Suprapubic skin (tissue), 4 donors: Measurements from ENCODE around the gene XAB2. TPM values are rescaled to one million over a fixed set of nuclear protein-coding genes. Genes with fewer than 3 reads are reported as not detected.

Source experiments
- DNase-seq, 2 donors: peaks; one replicate each; pipeline ENCODE4 v3.0.0-alpha.2; 2019; ENCODE audit warnings: low spot score in 2 of 2
- H3K27ac ChIP-seq: fragments of 200-600 bp; sonication (generic); one replicate; pipeline ENCODE4 v1.5.1; 2019
- H3K27me3 ChIP-seq: fragments of 200-600 bp; sonication (generic); one replicate; pipeline ENCODE4 v1.5.1; 2019
- H3K36me3 ChIP-seq: fragments of 200-600 bp; sonication (generic); one replicate; pipeline ENCODE4 v1.5.1; 2019
- H3K4me1 ChIP-seq: fragments of 200-600 bp; sonication (generic); one replicate; pipeline ENCODE4 v1.5.1; 2019
- H3K4me3 ChIP-seq: fragments of 200-600 bp; sonication (generic); one replicate; pipeline ENCODE4 v1.5.1; 2019; ENCODE audit warnings: mild to moderate bottlenecking
- H3K9me3 ChIP-seq: fragments of 200-600 bp; sonication (generic); one replicate; pipeline ENCODE4 v1.5.1; 2019
- CTCF ChIP-seq, 2 donors: fragments of 200-600 bp in 1 of 2; fragments of 450-650 bp in 1 of 2; sonication (generic) in 1 of 2; IDR thresholded peaks; one replicate each; pipeline ENCODE4 v1.5.1; 2016 to 2019; ENCODE audit warnings: antibody characterized with exemption in 2 of 2, mild to moderate bottlenecking in 1 of 2, moderate library complexity in 1 of 2
- EP300 ChIP-seq: sonication (generic); formaldehyde crosslinking; IDR thresholded peaks from one replicate; pipeline ENCODE4 v1.6.1; 2017; ENCODE audit warnings: antibody characterized with exemption
- POLR2A ChIP-seq, 2 donors: fragments of 450-650 bp; IDR thresholded peaks; one replicate each; pipeline ENCODE4 v1.6.1; 2017; ENCODE audit warnings: antibody characterized with exemption in 2 of 2, mild to moderate bottlenecking in 2 of 2, moderate library complexity in 2 of 2
- POLR2AphosphoS5 ChIP-seq, 3 donors: sonication (generic); formaldehyde crosslinking; IDR thresholded peaks; one replicate each; pipeline ENCODE4 v1.6.1; 2017; ENCODE audit warnings: antibody characterized with exemption in 3 of 3
- WGBS: methylation state at CpG from one replicate; pipeline ENCODE4 v1.1.5; 2018; 5-methylcytosine and 5-hydroxymethylcytosine counted together
- total RNA-seq, 4 donors: library from RNA; depleted of rRNA; stranded (reverse); fragments of >200 nt; gene quantifications; one replicate each; pipeline ENCODE4 v1.1.0, GENCODE V29; 2016

The XAB2 gene
- total RNA-seq, 4 donors from 2014 or later, result 45.1 to 68.2 (median 55.5) TPM

GRCh38 chr19:7665076-7665475, 35.7 kb upstream of the XAB2 start:
- WGBS, result 22% methylated on average over 4 of the region's 4 CpGs
- no peak for DNase-seq
- H3K27me3 ChIP-seq, result peaks cover 36% of the 10 kb centered on the region

GRCh38 chr19:7663706-7664105, 34.4 kb upstream of the XAB2 start:
- WGBS, result 52% methylated on average over 7 of the region's 7 CpGs
- H3K36me3 ChIP-seq, result no peaks in the 10 kb centered on the region
- no peaks in the 10 kb centered on the region for H3K9me3 ChIP-seq
- no peaks in the 10 kb centered on the region for H3K4me1 ChIP-seq
- no peak overlapping the region for H3K27ac ChIP-seq
- TF ChIP-seq CTCF (IDR thresholded peaks at IDR 0.05), result no peak
- TF ChIP-seq EP300, result no peak
- no peak for TF ChIP-seq POLR2A (IDR thresholded peaks at IDR 0.05)
- no peak for TF ChIP-seq POLR2AphosphoS5 (IDR thresholded peaks at IDR 0.05)
- peaks cover 22% of the 10 kb centered on the region for H3K27me3 ChIP-seq
- no peak for DNase-seq
- H3K4me3 ChIP-seq, result no peak overlapping the region

More at GRCh38 chr19:7665076-7665475, 35.7 kb upstream of the XAB2 start:
- Histone ChIP-seq H3K36me3 (no peaks in the 10 kb centered on the region), H3K4me1 (peaks cover 4% of the 10 kb centered on the region), H3K27ac (no peak overlapping the region), H3K4me3 (no peak overlapping the region), H3K9me3 (no peaks in the 10 kb centered on the region)
- TF ChIP-seq EP300 (no peak), POLR2A (IDR thresholded peaks at IDR 0.05) (no peak), CTCF (IDR thresholded peaks at IDR 0.05) (no peak), POLR2AphosphoS5 (IDR thresholded peaks at IDR 0.05) (no peak)

- TF ChIP-seq CTCF (IDR thresholded peaks at IDR 0.05) (no peak), EP300 (no peak), POLR2A (IDR thresholded peaks at IDR 0.05) (no peak), POLR2AphosphoS5 (IDR thresholded peaks at IDR 0.05) (no peak)
Observed at GRCh38 chr19:7662657-7663056, 33.3 kb upstream of the XAB2 start.

GRCh38 chr19:7661744-7662538, 32.6 kb upstream of the XAB2 start:
- Histone ChIP-seq H3K9me3 (no peaks in the 10 kb centered on the region), H3K27ac (no peak overlapping the region), H3K36me3 (no peaks in the 10 kb centered on the region), H3K4me3 (no peak overlapping the region), H3K4me1 (no peaks in the 10 kb centered on the region), H3K27me3 (peaks cover 16% of the 10 kb centered on the region)
- TF ChIP-seq POLR2A (IDR thresholded peaks at IDR 0.05) (no peak), CTCF (IDR thresholded peaks at IDR 0.05) (no peak), POLR2AphosphoS5 (IDR thresholded peaks at IDR 0.05) (no peak), EP300 (no peak)
- no peak for DNase-seq
- WGBS, result 74% methylated on average over 8 of the region's 8 CpGs

More at GRCh38 chr19:7662657-7663056, 33.3 kb upstream of the XAB2 start:
- Histone ChIP-seq H3K9me3 (no peaks in the 10 kb centered on the region), H3K4me1 (no peaks in the 10 kb centered on the region), H3K27me3 (peaks cover 16% of the 10 kb centered on the region), H3K27ac (no peak overlapping the region), H3K4me3 (no peak overlapping the region), H3K36me3 (no peaks in the 10 kb centered on the region)
- WGBS, result 76% methylated on average over 14 of the region's 14 CpGs
- no peak for DNase-seq

GRCh38 chr19:7658219-7658686, 28.9 kb upstream of the XAB2 start:
- Histone ChIP-seq H3K9me3 (no peaks in the 10 kb centered on the region), H3K27me3 (peaks cover 3% of the 10 kb centered on the region), H3K27ac (no peak overlapping the region), H3K36me3 (no peaks in the 10 kb centered on the region), H3K4me1 (no peaks in the 10 kb centered on the region), H3K4me3 (no peak overlapping the region)
- 45% methylated on average over 9 of the region's 9 CpGs for WGBS
- DNase-seq, result no peak
- no peak for TF ChIP-seq POLR2A (IDR thresholded peaks at IDR 0.05)
